IPS DF 4.7 (cell line): ENCODE measurements around the gene HDHD2.

Source experiments
- DNase-seq: peaks from one replicate; pipeline ENCODE4 v3.0.0-alpha.2; 2013; ENCODE audit warnings: low spot score; ENCODE audit errors: extremely low read depth

The HDHD2 gene

GRCh38 chr18:47067648-47068047 is 82.7 kb downstream of the HDHD2 start:
- no peak for DNase-seq

- DNase-seq, result no peak
Measured at GRCh38 chr18:47063096-47063495, 87.2 kb downstream of the HDHD2 start.

DNA sequence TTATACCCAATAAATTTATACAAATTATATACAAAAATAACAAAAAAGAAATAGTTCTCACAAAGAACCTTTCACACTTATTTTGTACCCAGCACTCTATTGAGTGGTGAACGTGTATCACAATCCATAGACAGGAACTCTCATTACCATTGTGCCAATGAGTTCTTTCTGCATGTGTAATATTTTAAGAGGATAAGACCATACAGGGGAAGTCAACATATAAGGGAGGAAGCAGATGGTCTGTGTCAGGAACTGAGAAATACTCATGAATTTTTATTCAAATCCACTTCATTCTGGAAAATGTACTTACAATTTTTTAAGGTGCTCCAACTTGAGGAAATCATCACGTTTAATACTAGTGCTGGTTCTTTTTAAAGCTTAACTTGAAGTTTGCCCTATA is 87.8 kb downstream of the HDHD2 start:
- no peak for DNase-seq
